T47D (cell line): ENCODE results near the gene CAMKK2.
A peak's percentile ranks its signal among the peaks of the same experiment; 100 is the strongest.
"Not testable (repeated sequence)": the region's sequence is repeated elsewhere in the genome, so short reads cannot be mapped to it uniquely, and the experiment has no call there.

Source experiments
- DNase-seq, 2 experiments: peaks; one replicate each; pipeline versions ENCODE4 v3.0.0 to v3.0.0-alpha.2; 2011 to 2012; ENCODE audit warnings: low read depth in 1 of 2, low spot score in 1 of 2
- JUND ChIP-seq: IDR thresholded peaks from 2 replicates; pipeline ENCODE4 v1.6.1; 2012; ENCODE audit warnings: low read depth
- in situ Hi-C: cut with HindIII; loops from 2 replicates; pipeline ENCODE4 v1.10.0; 2016; ENCODE audit warnings: low sequenced_read_pairs, low pct_unique_long_range_greater_than_20kb

CAMKK2 gene

DNA sequence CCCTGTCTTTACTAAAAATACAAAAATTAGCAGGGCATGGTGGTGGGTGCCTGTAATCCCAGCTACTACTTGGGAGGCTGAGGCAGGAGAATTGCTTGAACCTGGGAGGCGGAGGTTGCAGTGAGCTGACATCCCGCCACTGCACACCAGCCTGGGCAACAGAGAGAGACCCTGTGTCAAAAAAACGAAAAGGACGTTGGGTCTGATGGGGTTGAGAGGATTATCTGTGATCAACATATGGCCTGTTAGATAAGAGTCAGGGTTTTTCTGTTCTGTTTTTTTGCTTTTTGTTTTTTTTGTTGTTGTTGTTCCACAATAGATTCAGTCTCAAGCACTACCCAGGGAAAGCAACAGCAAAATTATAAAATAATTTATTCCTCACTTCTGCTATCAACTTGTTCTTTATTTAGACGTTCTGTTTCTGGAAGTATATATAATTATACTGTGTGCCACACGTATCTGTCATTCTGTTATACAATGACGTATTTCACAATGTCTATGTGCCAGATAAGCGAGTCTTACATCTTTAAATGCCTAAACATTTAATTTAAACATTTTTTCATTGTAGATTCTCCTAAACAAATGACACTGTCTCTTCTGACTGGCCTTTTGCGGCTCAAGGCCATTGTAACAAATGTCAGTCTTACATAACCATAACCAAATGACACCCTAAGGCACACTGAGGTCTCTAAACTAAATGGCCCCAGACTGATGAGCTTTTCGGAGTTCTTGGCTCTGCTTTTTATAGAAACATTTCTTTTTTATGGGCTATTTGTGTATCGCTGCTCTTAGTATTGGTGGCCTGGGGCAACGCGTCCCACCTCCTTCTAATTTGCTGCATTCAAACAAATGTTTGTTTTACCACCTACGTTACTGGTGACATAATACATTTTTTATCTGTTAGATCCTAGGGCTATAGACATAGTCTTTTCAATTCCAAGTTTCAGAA lies 93.8 kb downstream of the CAMKK2 start:
- in situ Hi-C loops = no loop called here
- DNase-seq = peak in 1 of 2 experiments; percentile 22

DNA sequence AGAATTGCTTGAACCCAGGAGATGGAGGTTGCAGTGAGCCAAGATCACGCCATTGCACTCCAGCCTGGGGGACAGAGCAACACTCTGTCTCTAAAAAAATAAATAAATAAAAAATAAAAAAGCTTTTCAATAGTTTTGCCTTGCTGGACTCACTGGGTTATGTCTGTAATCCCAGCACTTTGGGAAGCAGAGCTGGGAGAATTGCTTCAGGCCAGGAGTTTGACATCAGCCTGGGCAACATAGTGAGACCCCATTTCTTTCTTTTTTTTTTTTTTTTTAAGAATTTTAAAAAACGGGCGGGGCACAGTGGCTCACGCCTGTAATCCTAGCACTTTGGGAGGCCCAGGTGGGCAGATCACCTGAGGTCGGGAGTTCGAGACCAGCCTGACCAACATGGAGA lies 95.4 kb downstream of the CAMKK2 start:
- in situ Hi-C loops, DNase-seq: not testable (repeated sequence)

More for the DNA sequence above, 93.8 kb downstream of the CAMKK2 start:
- TF ChIP-seq JUND = peak; percentile 42; the same call in 1 of the 2 replicates

DNA sequence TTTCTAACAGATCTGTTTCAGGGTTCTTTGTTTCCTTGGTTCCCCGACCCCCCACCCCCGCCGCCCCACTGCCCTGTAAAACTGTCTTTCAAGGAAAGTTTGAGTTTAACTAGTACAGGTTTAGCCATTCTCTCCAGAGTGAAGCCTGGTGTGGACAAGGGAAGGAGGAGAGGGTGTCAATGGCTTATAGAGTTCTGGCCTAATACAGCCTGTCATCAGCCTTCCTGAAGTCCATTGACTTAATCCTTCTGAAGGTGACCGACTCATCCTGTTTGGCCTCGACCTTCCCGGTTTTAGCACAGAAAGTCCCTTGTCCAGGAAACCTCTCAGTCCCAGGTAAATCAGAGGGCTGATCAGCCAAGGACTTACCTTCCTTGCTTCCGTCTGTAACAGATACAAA lies 97.6 kb downstream of the CAMKK2 start:
- no peak for DNase-seq
- in situ Hi-C loops = no loop called here
- no peak for TF ChIP-seq JUND

DNA sequence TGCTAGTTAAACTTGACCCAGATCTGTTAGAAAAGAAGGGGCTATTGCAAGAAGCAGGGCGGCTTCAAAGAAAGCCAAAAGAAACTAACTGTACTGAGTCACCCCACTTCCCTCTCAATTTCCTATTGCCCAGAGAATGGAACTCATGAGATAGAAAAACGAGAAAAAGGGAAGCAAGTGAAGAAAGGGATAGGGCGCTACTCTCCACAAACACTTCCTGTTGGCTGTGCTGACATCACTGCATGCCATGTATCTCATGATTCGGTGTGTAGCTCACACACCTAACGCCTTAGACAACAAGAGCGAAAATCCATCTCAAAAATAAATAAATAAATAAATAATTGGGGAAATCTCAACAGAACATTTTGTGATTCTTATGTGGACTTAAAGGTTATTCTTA lies 99.6 kb downstream of the CAMKK2 start:
- in situ Hi-C loops = no loop called here
- no peak for TF ChIP-seq JUND
- DNase-seq = no peak

DNA sequence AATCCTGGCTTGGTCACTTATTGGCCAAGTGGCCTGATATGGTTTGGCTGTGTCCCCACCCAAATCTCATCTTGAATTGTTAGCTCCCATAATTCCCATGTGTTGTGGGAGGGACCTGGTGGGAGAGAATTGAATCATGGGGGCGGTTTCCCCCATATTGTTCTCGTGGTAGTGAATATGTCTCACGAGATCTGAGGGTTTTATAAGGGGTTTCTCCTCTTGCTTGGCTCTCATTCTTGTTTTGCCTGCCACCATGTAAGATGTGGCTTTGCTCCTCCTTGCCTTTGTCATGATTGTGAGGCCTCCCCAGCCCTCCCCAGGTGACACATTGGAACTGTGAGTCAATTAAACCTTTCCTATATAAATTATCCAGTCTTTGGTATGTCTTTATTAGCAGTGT lies 105.4 kb downstream of the CAMKK2 start:
- TF ChIP-seq JUND = no peak
- no peak for DNase-seq
- in situ Hi-C loops = no loop called here

DNA sequence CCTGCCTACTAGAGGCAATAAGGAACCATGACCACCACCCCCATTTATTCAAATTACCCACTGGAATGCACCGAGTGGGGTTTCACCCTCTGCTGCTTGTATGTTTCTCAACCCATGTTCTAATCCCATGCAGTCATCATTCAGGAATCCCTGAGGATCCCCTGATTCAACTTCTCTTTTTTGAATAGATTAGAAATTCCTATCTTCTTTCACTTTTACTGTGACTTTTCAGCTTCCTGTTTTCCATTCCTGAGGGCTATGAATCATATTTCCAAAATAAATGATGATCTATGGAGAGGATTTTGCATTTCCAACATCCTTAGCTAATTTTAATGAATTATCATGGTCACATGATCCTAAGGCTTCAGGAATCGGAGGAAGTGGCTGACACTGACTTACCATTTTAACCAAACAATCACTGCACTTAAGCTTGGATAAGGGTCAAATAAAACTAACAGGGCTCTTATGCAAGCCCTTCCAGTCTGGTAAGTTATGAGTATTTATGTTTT lies 105.9 kb downstream of the CAMKK2 start:
- TF ChIP-seq JUND = no peak
- no peak for DNase-seq
- in situ Hi-C loops = no loop called here

DNA sequence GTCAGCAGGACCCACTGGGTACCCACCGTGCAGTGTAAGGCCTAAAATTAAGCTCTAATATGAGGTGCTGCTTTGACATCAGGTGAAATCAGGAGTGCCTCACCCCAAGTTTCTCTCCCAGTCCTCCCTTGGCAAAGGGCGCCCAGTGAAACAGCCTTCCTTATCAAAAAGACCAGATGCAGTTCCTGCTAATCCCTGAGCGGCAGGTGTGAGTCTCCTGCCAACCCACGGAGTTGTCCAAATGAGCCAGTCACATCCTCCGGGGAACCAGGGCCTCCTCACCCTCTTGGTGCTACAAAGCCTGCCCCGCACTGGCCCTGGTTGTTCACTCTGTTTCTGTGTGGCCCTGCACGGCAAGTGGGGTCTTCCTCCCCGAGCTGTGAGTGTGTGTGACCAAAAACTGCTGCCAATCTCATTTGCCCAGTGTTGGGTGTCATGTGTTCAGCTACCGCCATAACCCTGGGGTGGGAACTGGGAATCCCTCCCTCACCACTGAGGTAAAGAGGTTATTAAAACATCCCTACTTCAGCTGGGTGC lies 106.8 kb downstream of the CAMKK2 start:
- in situ Hi-C loops = no loop called here

DNA sequence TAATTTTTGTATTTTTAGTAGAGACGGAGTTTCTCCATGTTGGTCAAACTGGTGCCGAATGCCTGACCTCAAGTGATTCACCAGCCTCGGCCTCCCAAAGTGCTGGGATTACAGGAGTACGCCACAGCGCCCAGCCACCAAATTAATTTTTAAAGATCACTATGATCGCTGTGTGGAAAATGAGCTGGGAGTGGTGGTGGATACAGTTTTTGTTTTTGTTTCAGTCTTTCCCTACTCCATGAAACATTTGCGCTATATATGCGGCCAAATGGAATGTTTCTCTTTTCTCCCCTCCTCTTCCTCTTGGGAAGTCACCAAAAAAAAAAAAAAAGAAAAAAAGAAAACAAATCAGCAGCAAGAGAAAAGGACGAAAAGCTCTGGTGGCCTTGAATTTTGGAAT lies 107.4 kb downstream of the CAMKK2 start:
- TF ChIP-seq JUND = no peak
- in situ Hi-C loops = no loop called here
- no peak for DNase-seq

More for the DNA sequence above, 106.8 kb downstream of the CAMKK2 start:
- DNase-seq = no peak
- TF ChIP-seq JUND = no peak

DNA sequence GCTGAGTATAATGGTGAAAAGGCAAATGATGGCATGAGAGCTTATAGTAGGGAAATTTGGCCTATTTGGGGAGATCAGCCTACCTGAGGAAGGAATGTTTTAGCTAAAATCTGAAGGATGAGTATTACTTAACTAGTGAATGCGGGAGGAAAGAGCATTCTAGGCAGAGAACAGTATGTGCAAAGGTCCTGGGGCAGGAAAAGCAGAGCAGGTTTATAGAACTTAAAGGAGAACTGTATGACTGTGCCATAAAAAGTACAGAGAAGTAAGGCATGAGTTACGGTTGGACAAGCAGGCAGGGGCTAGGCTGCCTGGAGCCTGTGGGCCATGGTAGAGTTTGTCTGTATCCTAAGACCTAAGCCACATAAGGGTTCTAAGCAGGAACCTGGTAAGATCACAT lies 108.3 kb downstream of the CAMKK2 start:
- TF ChIP-seq JUND = no peak
- DNase-seq = no peak
- in situ Hi-C loops = no loop called here
